HCT116 (cell line): ENCODE data around the gene FNBP1.

Experiments
- CEBPB ChIP-seq: IDR thresholded peaks from 2 replicates; pipeline ENCODE4 v1.6.1; 2012; ENCODE audit warnings: low read depth
- CTCF ChIP-seq, 3 experiments: fragments of 200-600 bp in 1 of 3; sonication (generic) in 1 of 3; IDR thresholded peaks in 2 of 3; conservative IDR thresholded peaks in 1 of 3; 2 replicates each; pipeline ENCODE4 v1.5.1; 2012 to 2017; ENCODE audit warnings: low read depth in 2 of 3, low read length in 2 of 3, antibody characterized with exemption in 1 of 3, borderline replicate concordance in 1 of 3, control low read depth in 1 of 3, mild to moderate bottlenecking in 1 of 3, mixed read lengths in 1 of 3, mixed run types in 1 of 3, moderate library complexity in 1 of 3; ENCODE audit not compliant: insufficient read depth in 1 of 3
- ELF1 ChIP-seq: IDR thresholded peaks from 2 replicates; pipeline ENCODE4 v1.6.1; 2012; ENCODE audit warnings: low read depth, borderline replicate concordance
- EZH2phosphoT487 ChIP-seq: fragments of 200-600 bp; IDR thresholded peaks from 2 replicates; pipeline ENCODE4 v1.6.1; 2018; ENCODE audit warnings: antibody characterized with exemption, borderline replicate concordance
- FOSL1 ChIP-seq: IDR thresholded peaks from 2 replicates; pipeline ENCODE4 v1.6.1; 2012; ENCODE audit warnings: low read depth
- JUND ChIP-seq: IDR thresholded peaks from 2 replicates; pipeline ENCODE4 v1.6.1; 2012
- MAX ChIP-seq: IDR thresholded peaks from 2 replicates; pipeline ENCODE4 v1.6.1; 2012
- POLR2A ChIP-seq: IDR thresholded peaks from 2 replicates; pipeline ENCODE4 v1.7.0; 2011; ENCODE audit warnings: borderline replicate concordance; ENCODE audit not compliant: insufficient read depth, insufficient read length; ENCODE audit errors: extremely low read depth
- POLR2AphosphoS5 ChIP-seq: IDR thresholded peaks from 2 replicates; pipeline ENCODE4 v1.6.1; 2011; ENCODE audit warnings: mild to moderate bottlenecking, low read depth, low read length, moderate library complexity
- REST ChIP-seq: IDR thresholded peaks from 2 replicates; pipeline ENCODE4 v1.6.1; 2012; ENCODE audit warnings: low read depth
- SP1 ChIP-seq: IDR thresholded peaks from 2 replicates; pipeline ENCODE4 v1.6.1; 2012; ENCODE audit warnings: low read depth
- ZBTB33 ChIP-seq: IDR thresholded peaks from 2 replicates; pipeline ENCODE4 v1.6.1; 2011; ENCODE audit warnings: mild to moderate bottlenecking, low read length, moderate library complexity; ENCODE audit not compliant: insufficient replicate concordance; ENCODE audit errors: extremely low read depth
- ZNF274 ChIP-seq: fragments of 200-500 bp; sonication (Bioruptor generic); IDR thresholded peaks from 2 replicates; pipeline ENCODE4 v1.6.1; 2014; ENCODE audit warnings: mild to moderate bottlenecking, low read depth, low read length, inconsistent platforms

- TF ChIP-seq JUND, result no peak
- no peak for TF ChIP-seq POLR2A
- no peak for TF ChIP-seq REST
- TF ChIP-seq FOSL1, result no peak
- TF ChIP-seq CTCF (IDR thresholded peaks at IDR 0.05 in 2 of 3, conservative IDR thresholded peaks at IDR 0.05 in 1 of 3; ENCODE audit: borderline replicate concordance in 1 of 3, insufficient read depth in 1 of 3, low read depth in 2 of 3, low read length in 2 of 3), result no peak
- TF ChIP-seq EZH2phosphoT487, result no peak
- TF ChIP-seq POLR2AphosphoS5, result no peak
- TF ChIP-seq CEBPB, result no peak
- TF ChIP-seq ZBTB33, result no peak
- TF ChIP-seq SP1, result no peak
- TF ChIP-seq MAX, result no peak
- TF ChIP-seq ZNF274, result no peak
- TF ChIP-seq ELF1, result no peak
These were observed 147.4 kb downstream of the FNBP1 start for GRCh38 chr9:129895376-129896268.
